Measurements from ENCODE around the gene AQP6. TPM values are rescaled to one million over a fixed set of nuclear protein-coding genes. Genes with fewer than 3 reads are reported as not detected.
"Not testable (repeated sequence)": the region's sequence is repeated elsewhere in the genome, so short reads cannot be mapped to it uniquely, and the experiment has no call there.

AQP6 gene
- total and polyA plus RNA-seq, 3 experiments from 2014 or later = not detected

- no peak for DNase-seq
- Mint-ChIP-seq H3K4me1 (no peaks in the 10 kb centered on the region), H3K36me3 (peaks cover under 1 to 33% (median 21%) of the 10 kb centered on the region in 3 donors), H3K4me3 (no peak overlapping the region), H3K27ac (no peak overlapping the region), H3K9me3 (no peaks in the 10 kb centered on the region), H3K27me3 (no peaks in the 10 kb centered on the region)
- CTCF ChIA-PET = no interaction called here
- POLR2A ChIA-PET = no interaction called here
- Histone ChIP-seq H3K4me3 (ENCODE audit: low read length) (no peak overlapping the region), H3K27ac (ENCODE audit: low read depth, low read length) (no peak overlapping the region), H3K36me3 (ENCODE audit: insufficient read depth, low read length) (peaks cover 11% of the 10 kb centered on the region), H3K27me3 (ENCODE audit: insufficient read depth, low read length, poor library complexity, severe bottlenecking) (no peaks in the 10 kb centered on the region), H3K4me1 (ENCODE audit: insufficient read depth, low read length) (no peaks in the 10 kb centered on the region), H3K9me3 (ENCODE audit: low read length) (no peaks in the 10 kb centered on the region)
Measured at GRCh38 chr12:49987625-49988303, 15.0 kb downstream of the AQP6 start.

DNA sequence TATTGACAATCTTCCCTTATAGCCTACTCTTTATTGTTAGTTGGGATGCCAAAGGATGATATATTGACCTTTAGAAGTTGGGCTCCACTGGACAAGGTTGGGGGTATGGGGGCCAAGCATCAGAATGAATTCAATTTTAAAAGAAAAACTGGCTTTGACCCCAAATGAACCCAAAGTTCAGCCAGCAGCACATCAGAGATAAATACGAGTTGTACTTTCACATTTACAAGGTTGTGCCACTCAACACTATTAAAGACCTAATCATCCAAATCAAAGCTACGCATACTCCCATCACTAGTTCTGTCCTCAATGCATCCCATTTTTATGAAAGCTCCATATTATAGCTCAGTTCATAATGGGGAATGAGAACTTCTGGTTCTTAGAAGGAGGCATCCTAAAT, 16.7 kb downstream of the AQP6 start:
- POLR2A ChIA-PET; H3K27me3 Mint-ChIP-seq; H3K27ac ChIP-seq (ENCODE audit: low read depth, low read length); H3K4me3 Mint-ChIP-seq; H3K4me1 Mint-ChIP-seq; H3K9me3 Mint-ChIP-seq; H3K4me3 ChIP-seq (ENCODE audit: low read length); H3K27me3 ChIP-seq (ENCODE audit: insufficient read depth, low read length, poor library complexity, severe bottlenecking); H3K4me1 ChIP-seq (ENCODE audit: insufficient read depth, low read length); H3K9me3 ChIP-seq (ENCODE audit: low read length); DNase-seq: not testable (repeated sequence)
- Mint-ChIP-seq H3K27ac (peak overlapping the region in 1 of 8 donors; percentile 38), H3K36me3 (peaks cover 10 to 43% (median 28%) of the 10 kb centered on the region in 3 donors)
- CTCF ChIA-PET = interaction anchor here (1.5 to 1.8 kb wide), 2 partner anchors 22 to 67 kb away, joined by 4 to 5 read pairs; no protein-coding TSS in a partner anchor
- peaks cover 11% of the 10 kb centered on the region for H3K36me3 ChIP-seq (ENCODE audit: insufficient read depth, low read length)

GRCh38 chr12:49990273-49990672, 17.5 kb downstream of the AQP6 start:
- peaks cover 10 to 49% (median 33%) of the 10 kb centered on the region in 3 donors for H3K36me3 Mint-ChIP-seq

GRCh38 chr12:49998453-49998852, 25.7 kb downstream of the AQP6 start:
- Mint-ChIP-seq H3K4me1 (no peaks in the 10 kb centered on the region), H3K9me3 (no peaks in the 10 kb centered on the region), H3K36me3 (peaks cover 10 to 60% (median 19%) of the 10 kb centered on the region in 3 donors), H3K27ac (peak overlapping the region in 1 of 8 donors; percentile 66), H3K27me3 (no peaks in the 10 kb centered on the region), H3K4me3 (no peak overlapping the region)
- H3K4me3 ChIP-seq (ENCODE audit: low read length) = no peak overlapping the region
- DNase-seq = no peak
- H3K9me3 ChIP-seq (ENCODE audit: low read length) = no peaks in the 10 kb centered on the region
- CTCF ChIA-PET = no interaction called here
- no peaks in the 10 kb centered on the region for H3K4me1 ChIP-seq (ENCODE audit: insufficient read depth, low read length)
- peaks cover 7% of the 10 kb centered on the region for H3K36me3 ChIP-seq (ENCODE audit: insufficient read depth, low read length)
- no peaks in the 10 kb centered on the region for H3K27me3 ChIP-seq (ENCODE audit: insufficient read depth, low read length, poor library complexity, severe bottlenecking)
- no peak overlapping the region for H3K27ac ChIP-seq (ENCODE audit: low read depth, low read length)
- POLR2A ChIA-PET = no interaction called here

More at GRCh38 chr12:49990273-49990672, 17.5 kb downstream of the AQP6 start:
- Histone ChIP-seq H3K4me1 (ENCODE audit: insufficient read depth, low read length) (no peaks in the 10 kb centered on the region), H3K27ac (ENCODE audit: low read depth, low read length) (no peak overlapping the region), H3K4me3 (ENCODE audit: low read length) (no peak overlapping the region), H3K9me3 (ENCODE audit: low read length) (no peaks in the 10 kb centered on the region), H3K36me3 (ENCODE audit: insufficient read depth, low read length) (peaks cover 11% of the 10 kb centered on the region), H3K27me3 (ENCODE audit: insufficient read depth, low read length, poor library complexity, severe bottlenecking) (no peaks in the 10 kb centered on the region)
- ChIA-PET POLR2A (no interaction called here), CTCF (no interaction called here)
- H3K27ac Mint-ChIP-seq = no peak overlapping the region
- no peak for DNase-seq
- H3K4me3 Mint-ChIP-seq = no peak overlapping the region
- no peaks in the 10 kb centered on the region for H3K27me3 Mint-ChIP-seq
- H3K4me1 Mint-ChIP-seq = no peaks in the 10 kb centered on the region
- H3K9me3 Mint-ChIP-seq = no peaks in the 10 kb centered on the region

DNA sequence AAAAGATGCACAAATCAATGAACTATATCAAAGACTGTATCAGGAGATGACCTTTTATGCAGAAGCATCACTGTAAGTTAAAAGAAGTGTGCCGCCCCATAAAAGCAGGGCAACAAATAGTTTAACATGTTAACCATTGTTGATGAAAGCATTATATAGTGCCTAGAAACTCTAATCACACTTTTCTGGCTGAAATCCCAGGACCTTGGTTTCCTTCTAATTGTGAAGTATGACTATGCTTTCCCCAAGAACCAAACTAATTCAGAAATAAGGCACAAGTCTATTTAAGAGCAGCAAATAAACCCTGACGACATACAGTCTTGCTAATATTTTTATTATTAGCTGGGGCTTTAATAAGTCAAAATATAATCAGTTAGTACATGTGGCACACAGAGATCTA, 30.8 kb downstream of the AQP6 start:
- Histone ChIP-seq H3K9me3 (ENCODE audit: low read length) (no peaks in the 10 kb centered on the region), H3K36me3 (ENCODE audit: insufficient read depth, low read length) (peaks cover 7% of the 10 kb centered on the region), H3K4me1 (ENCODE audit: insufficient read depth, low read length) (no peaks in the 10 kb centered on the region), H3K27me3 (ENCODE audit: insufficient read depth, low read length, poor library complexity, severe bottlenecking) (no peaks in the 10 kb centered on the region), H3K27ac (ENCODE audit: low read depth, low read length) (no peak overlapping the region), H3K4me3 (ENCODE audit: low read length) (no peak overlapping the region)
- peak overlapping the region in 1 of 8 donors; percentile 74 for H3K27ac Mint-ChIP-seq
- CTCF ChIA-PET = interaction anchor here (1.2 to 2.0 kb wide), 2 partner anchors 36 to 262 kb away, joined by 3 to 10 read pairs; partner anchors contain the start of gene TMBIM6
- POLR2A ChIA-PET = no interaction called here
- no peak overlapping the region for H3K4me3 Mint-ChIP-seq
- no peaks in the 10 kb centered on the region for H3K9me3 Mint-ChIP-seq
- H3K4me1 Mint-ChIP-seq = peaks cover 4 to 5% (median 4%) of the 10 kb centered on the region in 3 donors
- no peaks in the 10 kb centered on the region for H3K27me3 Mint-ChIP-seq
- H3K36me3 Mint-ChIP-seq = peaks cover 0 to 48% (median 12%) of the 10 kb centered on the region in 3 donors
- no peak for DNase-seq

DNA sequence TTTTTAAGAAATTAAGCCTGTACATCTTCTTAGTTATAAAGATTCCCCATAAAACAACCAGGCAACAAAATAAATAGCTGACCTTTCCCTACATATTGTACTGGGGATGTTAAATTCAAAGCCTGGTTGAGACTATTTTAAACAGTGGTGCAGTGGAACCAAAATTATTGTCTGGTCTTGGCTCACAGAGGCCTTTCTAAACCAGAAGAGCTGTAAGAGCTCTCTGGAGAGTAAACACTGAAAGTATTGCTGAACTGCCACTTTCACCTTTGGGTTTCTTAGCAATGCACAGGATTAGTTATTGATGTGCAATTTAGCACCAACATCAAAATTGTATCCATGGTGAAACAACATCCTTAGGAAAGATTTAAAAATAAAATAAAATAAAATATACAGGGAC, 31.9 kb downstream of the AQP6 start:
- H3K27ac Mint-ChIP-seq = no peak overlapping the region
- Histone ChIP-seq H3K4me3 (ENCODE audit: low read length) (no peak overlapping the region), H3K36me3 (ENCODE audit: insufficient read depth, low read length) (no peaks in the 10 kb centered on the region), H3K9me3 (ENCODE audit: low read length) (no peaks in the 10 kb centered on the region), H3K4me1 (ENCODE audit: insufficient read depth, low read length) (no peaks in the 10 kb centered on the region), H3K27ac (ENCODE audit: low read depth, low read length) (no peak overlapping the region), H3K27me3 (ENCODE audit: insufficient read depth, low read length, poor library complexity, severe bottlenecking) (no peaks in the 10 kb centered on the region)
- peaks cover 4 to 10% (median 4%) of the 10 kb centered on the region in 3 donors for H3K4me1 Mint-ChIP-seq
- H3K4me3 Mint-ChIP-seq = no peak overlapping the region
- H3K36me3 Mint-ChIP-seq = peaks cover 0 to 37% (median 14%) of the 10 kb centered on the region in 3 donors
- ChIA-PET POLR2A (interaction anchor here (0.6 kb wide), 1 partner anchor 176 kb away, joined by 4 read pairs; the partner anchor contains the start of gene NCKAP5L), CTCF (interaction anchor here (2.0 kb wide), 1 partner anchor 37 kb away, joined by 10 read pairs; no protein-coding TSS in a partner anchor)
- H3K9me3 Mint-ChIP-seq = no peaks in the 10 kb centered on the region
- no peaks in the 10 kb centered on the region for H3K27me3 Mint-ChIP-seq
- no peak for DNase-seq

DNA sequence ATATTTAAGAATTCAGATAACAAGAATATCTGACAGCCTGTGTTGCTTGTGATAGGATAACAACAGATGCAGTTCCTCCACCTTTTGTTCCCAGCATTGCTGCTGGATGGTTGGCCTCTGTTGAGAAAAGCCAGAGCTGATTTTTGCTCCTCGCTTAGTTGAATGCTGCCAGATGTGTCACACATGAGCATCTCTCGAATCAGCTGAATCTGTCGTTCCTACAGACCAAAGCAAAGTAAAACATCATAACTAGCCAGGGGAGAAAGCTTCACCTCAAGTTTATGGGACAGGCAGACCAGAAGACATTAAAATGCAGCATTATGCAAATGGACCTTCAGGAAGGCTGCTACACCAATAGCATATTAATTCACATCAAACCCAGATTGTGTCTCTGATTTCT, 32.4 kb downstream of the AQP6 start:
- peaks cover 4 to 12% (median 4%) of the 10 kb centered on the region in 3 donors for H3K4me1 Mint-ChIP-seq
- H3K27me3 ChIP-seq (ENCODE audit: insufficient read depth, low read length, poor library complexity, severe bottlenecking) = no peaks in the 10 kb centered on the region
- no peaks in the 10 kb centered on the region for H3K9me3 ChIP-seq (ENCODE audit: low read length)
- no peak overlapping the region for H3K27ac ChIP-seq (ENCODE audit: low read depth, low read length)
- no peaks in the 10 kb centered on the region for H3K27me3 Mint-ChIP-seq
- H3K9me3 Mint-ChIP-seq = no peaks in the 10 kb centered on the region
- CTCF ChIA-PET = interaction anchor here (1.5 to 2.4 kb wide), 2 partner anchors 35 to 38 kb away, joined by 4 to 10 read pairs; no protein-coding TSS in a partner anchor
- no peak overlapping the region for H3K4me3 ChIP-seq (ENCODE audit: low read length)
- peaks cover 0 to 39% (median 15%) of the 10 kb centered on the region in 3 donors for H3K36me3 Mint-ChIP-seq
- no peak for DNase-seq
- no peak overlapping the region for H3K27ac Mint-ChIP-seq
- no peak overlapping the region for H3K4me3 Mint-ChIP-seq
- POLR2A ChIA-PET = interaction anchor here (0.6 kb wide), 1 partner anchor 177 kb away, joined by 4 read pairs; the partner anchor contains the start of gene NCKAP5L
- no peaks in the 10 kb centered on the region for H3K36me3 ChIP-seq (ENCODE audit: insufficient read depth, low read length)
- H3K4me1 ChIP-seq (ENCODE audit: insufficient read depth, low read length) = no peaks in the 10 kb centered on the region

DNA sequence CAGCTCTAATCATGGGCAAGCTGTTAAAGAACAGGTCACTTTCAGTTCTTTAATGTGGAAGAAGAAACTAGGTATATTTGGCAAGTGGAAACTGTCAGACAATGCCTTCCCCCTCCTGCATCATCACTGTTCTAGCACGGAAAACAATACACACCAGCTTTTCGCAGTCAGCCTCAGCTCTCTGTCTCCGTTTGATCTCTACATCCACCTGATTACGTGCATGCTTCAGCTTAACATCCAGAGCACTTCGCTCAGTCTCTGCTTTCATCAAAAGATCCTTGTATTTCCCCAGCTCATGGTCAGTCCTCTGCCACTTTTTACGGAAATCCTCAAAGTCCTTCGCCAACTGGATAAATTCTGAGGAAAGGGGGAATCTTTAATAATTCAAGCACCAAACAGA, 33.5 kb downstream of the AQP6 start:
- no peak overlapping the region for H3K27ac ChIP-seq (ENCODE audit: low read depth, low read length)
- H3K9me3 ChIP-seq (ENCODE audit: low read length) = no peaks in the 10 kb centered on the region
- Mint-ChIP-seq H3K36me3 (peaks cover 0 to 30% (median 13%) of the 10 kb centered on the region in 3 donors), H3K27me3 (no peaks in the 10 kb centered on the region), H3K4me3 (no peak overlapping the region), H3K9me3 (no peaks in the 10 kb centered on the region), H3K4me1 (peaks cover 4 to 12% (median 4%) of the 10 kb centered on the region in 3 donors), H3K27ac (peak overlapping the region in 3 of 8 donors; percentile 51 to 73 (median 67))
- no peaks in the 10 kb centered on the region for H3K27me3 ChIP-seq (ENCODE audit: insufficient read depth, low read length, poor library complexity, severe bottlenecking)
- no peaks in the 10 kb centered on the region for H3K4me1 ChIP-seq (ENCODE audit: insufficient read depth, low read length)
- no peaks in the 10 kb centered on the region for H3K36me3 ChIP-seq (ENCODE audit: insufficient read depth, low read length)
- no peak for DNase-seq
- no peak overlapping the region for H3K4me3 ChIP-seq (ENCODE audit: low read length)
- POLR2A ChIA-PET = no interaction called here
- CTCF ChIA-PET = interaction anchor here (1.5 to 2.4 kb wide), 2 partner anchors 33 to 39 kb away, joined by 4 to 10 read pairs; no protein-coding TSS in a partner anchor

Measured in CD8-positive, alpha-beta memory T cell (primary cell).